ENCODE results near the gene CEP112.

GRCh38 chr17:65787503-65787902 lies 404.4 kb downstream of the CEP112 start:
- TF ChIP-seq, protein P1, sequence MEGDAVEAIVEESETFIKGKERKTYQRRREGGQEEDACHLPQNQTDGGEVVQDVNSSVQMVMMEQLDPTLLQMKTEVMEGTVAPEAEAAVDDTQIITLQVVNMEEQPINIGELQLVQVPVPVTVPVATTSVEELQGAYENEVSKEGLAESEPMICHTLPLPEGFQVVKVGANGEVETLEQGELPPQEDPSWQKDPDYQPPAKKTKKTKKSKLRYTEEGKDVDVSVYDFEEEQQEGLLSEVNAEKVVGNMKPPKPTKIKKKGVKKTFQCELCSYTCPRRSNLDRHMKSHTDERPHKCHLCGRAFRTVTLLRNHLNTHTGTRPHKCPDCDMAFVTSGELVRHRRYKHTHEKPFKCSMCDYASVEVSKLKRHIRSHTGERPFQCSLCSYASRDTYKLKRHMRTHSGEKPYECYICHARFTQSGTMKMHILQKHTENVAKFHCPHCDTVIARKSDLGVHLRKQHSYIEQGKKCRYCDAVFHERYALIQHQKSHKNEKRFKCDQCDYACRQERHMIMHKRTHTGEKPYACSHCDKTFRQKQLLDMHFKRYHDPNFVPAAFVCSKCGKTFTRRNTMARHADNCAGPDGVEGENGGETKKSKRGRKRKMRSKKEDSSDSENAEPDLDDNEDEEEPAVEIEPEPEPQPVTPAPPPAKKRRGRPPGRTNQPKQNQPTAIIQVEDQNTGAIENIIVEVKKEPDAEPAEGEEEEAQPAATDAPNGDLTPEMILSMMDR (IDR thresholded peaks at IDR 0.05): no peak
- no peak for TF ChIP-seq ZFX (IDR thresholded peaks at IDR 0.05; ENCODE audit: borderline replicate concordance)
